Astrocyte (in vitro differentiated cells and primary cell): ENCODE results near the gene NPIPB8. TPM values are rescaled to one million over a fixed set of nuclear protein-coding genes. Genes with fewer than 3 reads are reported as not detected.
"Not testable (repeated sequence)": the region's sequence is repeated elsewhere in the genome, so short reads cannot be mapped to it uniquely, and the experiment has no call there.

Experiments used
- DNase-seq: peaks from one replicate; pipeline ENCODE4 v3.0.0-alpha.2; 2010; ENCODE audit warnings: low read depth
- FAIRE-seq: peaks from 2 replicates; lab custom pipeline; 2011; peaks lifted over from hg19 to GRCh38; lab: Jason Lieb, UNC
- H2AFZ ChIP-seq: 2 replicates; pipeline ENCODE4 v1.6.0; 2012; ENCODE audit warnings: low read depth, low read length, inconsistent platforms
- H3K27ac ChIP-seq: 2 replicates; pipeline ENCODE4 v1.5.1; 2011; ENCODE audit warnings: low read depth, low read length, inconsistent platforms
- H3K27me3 ChIP-seq: 2 replicates; pipeline ENCODE4 v1.6.0; 2011; ENCODE audit warnings: low read length, inconsistent platforms; ENCODE audit not compliant: insufficient read depth
- H3K36me3 ChIP-seq: 2 replicates; pipeline ENCODE4 v1.5.1; 2011; ENCODE audit warnings: low read length, inconsistent platforms; ENCODE audit not compliant: insufficient read depth
- H3K4me1 ChIP-seq: 2 replicates; pipeline ENCODE4 v1.5.1; 2011; ENCODE audit warnings: low read length, inconsistent platforms; ENCODE audit not compliant: insufficient read depth
- H3K4me2 ChIP-seq: 2 replicates; pipeline ENCODE4 v1.6.0; 2012; ENCODE audit warnings: low read length, inconsistent platforms
- H3K4me3 ChIP-seq: 2 replicates; pipeline ENCODE4 v1.5.1; 2011; ENCODE audit warnings: low read depth, mild to moderate bottlenecking, low read length, inconsistent platforms; ENCODE audit not compliant: insufficient read depth
- H3K79me2 ChIP-seq: 2 replicates; pipeline ENCODE4 v1.6.0; 2012; ENCODE audit warnings: mild to moderate bottlenecking, low read length, inconsistent platforms; ENCODE audit not compliant: insufficient read depth
- H3K9ac ChIP-seq: 2 replicates; pipeline ENCODE4 v1.6.0; 2012; ENCODE audit warnings: mild to moderate bottlenecking, low read length, inconsistent platforms
- H3K9me3 ChIP-seq: 2 replicates; pipeline ENCODE4 v1.5.1; 2012; ENCODE audit warnings: low read depth, mild to moderate bottlenecking, low read length, inconsistent platforms; ENCODE audit not compliant: insufficient read depth
- H4K20me1 ChIP-seq: 2 replicates; pipeline ENCODE4 v1.6.0; 2012; ENCODE audit warnings: low read length, inconsistent platforms; ENCODE audit not compliant: insufficient read depth
- H3K27ac Mint-ChIP-seq: one replicate; pipeline ENCODE4 v1.8.0; 2021; ENCODE audit warnings: mild to moderate bottlenecking, mixed read lengths; ENCODE audit not compliant: unreplicated experiment
- H3K27me3 Mint-ChIP-seq: one replicate; pipeline ENCODE4 v1.8.0; 2021; ENCODE audit warnings: low read depth, mixed read lengths; ENCODE audit not compliant: unreplicated experiment
- H3K36me3 Mint-ChIP-seq: one replicate; pipeline ENCODE4 v1.8.0; 2021; ENCODE audit warnings: low read depth, mixed read lengths; ENCODE audit not compliant: unreplicated experiment
- H3K4me1 Mint-ChIP-seq: one replicate; pipeline ENCODE4 v1.8.0; 2021; ENCODE audit warnings: low read depth, mixed read lengths; ENCODE audit not compliant: unreplicated experiment
- H3K4me3 Mint-ChIP-seq: one replicate; pipeline ENCODE4 v1.8.0; 2021; ENCODE audit warnings: mild to moderate bottlenecking, moderate library complexity, mixed read lengths; ENCODE audit not compliant: unreplicated experiment
- H3K9me3 Mint-ChIP-seq: one replicate; pipeline ENCODE4 v1.8.0; 2021; ENCODE audit warnings: mild to moderate bottlenecking, mixed read lengths; ENCODE audit not compliant: unreplicated experiment
- EZH2 ChIP-seq: IDR thresholded peaks from 2 replicates; pipeline ENCODE4 v1.6.1; 2012; ENCODE audit warnings: mild to moderate bottlenecking, low read length, inconsistent platforms; ENCODE audit not compliant: insufficient read depth
- total RNA-seq: library from RNA; stranded (reverse); gene quantifications from 2 replicates; pipeline ENCODE4 v1.2.1, GENCODE V29; 2021
- TF ChIP-seq, protein P1 (sequence below): IDR thresholded peaks from 2 replicates; pipeline ENCODE4 v1.5.1; 2011; ENCODE audit warnings: low read depth, mild to moderate bottlenecking, inconsistent platforms, low read length, moderate library complexity; ENCODE audit not compliant: insufficient read depth

Gene NPIPB8
- total RNA-seq, 1 donor from 2014 or later = not detected

DNA sequence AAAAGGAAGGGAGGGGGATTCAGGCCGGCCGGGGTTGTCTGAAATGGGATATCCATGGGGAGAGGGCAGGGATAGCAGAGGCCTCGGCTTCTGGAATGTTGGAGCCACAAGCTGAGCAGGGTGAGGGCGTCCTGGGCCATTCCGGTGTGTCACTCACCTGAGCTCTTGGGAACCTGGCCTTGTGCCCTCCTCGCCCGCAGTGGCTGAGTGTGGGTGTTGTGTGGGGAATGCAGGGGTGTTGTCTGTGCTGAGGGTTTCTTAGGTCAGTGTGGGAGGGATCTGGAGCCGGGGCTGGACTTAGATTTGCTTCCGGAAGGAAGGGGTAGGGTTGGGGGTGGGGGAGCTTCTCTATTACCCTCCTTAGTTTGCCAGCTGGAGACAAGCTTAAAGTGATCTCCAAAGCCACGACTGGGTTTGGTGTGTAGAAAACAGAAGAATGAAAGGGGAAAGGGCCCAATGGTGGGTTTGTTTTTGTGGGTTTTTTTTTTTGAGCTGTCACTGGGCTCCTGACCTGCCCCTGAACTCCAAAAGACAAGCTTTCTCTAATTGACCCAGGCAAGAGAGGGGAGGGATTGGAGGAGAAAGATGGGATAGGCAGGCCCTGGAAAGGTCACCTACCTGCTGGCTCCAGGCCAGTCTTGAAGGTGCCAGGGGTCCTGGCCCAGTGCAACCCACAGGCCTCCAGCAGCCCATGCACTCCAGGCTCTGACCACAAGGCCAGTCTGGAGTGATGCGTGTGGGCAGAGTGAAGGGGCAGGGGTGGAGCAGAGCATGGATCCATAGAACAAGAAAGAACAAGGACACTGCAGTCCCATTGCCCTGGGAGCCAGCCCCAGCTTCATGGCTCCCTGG is 40.8 kb upstream of the NPIPB8 start, which contains the start of gene SULT1A2:
Gene SULT1A2 (minus strand): TSS at position 211 of the 852 bp plus-strand sequence. CDS start 1,120 bp downstream, outside the sequence.
- Histone ChIP-seq H3K79me2 (no peaks in the 10 kb centered on the region), H3K4me1 (no peaks in the 10 kb centered on the region), H2AFZ (no peak within 1 kb of the TSS), H3K9ac (no peak within 1 kb of the TSS), H3K4me3 (no peak within 1 kb of the TSS), H3K36me3 (no peaks in the 10 kb centered on the region), H3K4me2 (no peak within 1 kb of the TSS), H3K27me3 (no peaks in the 10 kb centered on the region), H3K27ac (no peak within 1 kb of the TSS), H4K20me1 (no peaks in the 10 kb centered on the region), H3K9me3 (no peaks in the 10 kb centered on the region)
- Mint-ChIP-seq H3K9me3 (no peaks in the 10 kb centered on the region), H3K4me3 (no peak within 1 kb of the TSS), H3K27ac (peak within 1 kb of the TSS; percentile 12), H3K4me1 (peaks cover 9% of the 10 kb centered on the region), H3K36me3 (peaks cover 5% of the 10 kb centered on the region), H3K27me3 (peaks cover 2% of the 10 kb centered on the region)
- TF ChIP-seq EZH2 = no peak
- TF ChIP-seq, protein P1, sequence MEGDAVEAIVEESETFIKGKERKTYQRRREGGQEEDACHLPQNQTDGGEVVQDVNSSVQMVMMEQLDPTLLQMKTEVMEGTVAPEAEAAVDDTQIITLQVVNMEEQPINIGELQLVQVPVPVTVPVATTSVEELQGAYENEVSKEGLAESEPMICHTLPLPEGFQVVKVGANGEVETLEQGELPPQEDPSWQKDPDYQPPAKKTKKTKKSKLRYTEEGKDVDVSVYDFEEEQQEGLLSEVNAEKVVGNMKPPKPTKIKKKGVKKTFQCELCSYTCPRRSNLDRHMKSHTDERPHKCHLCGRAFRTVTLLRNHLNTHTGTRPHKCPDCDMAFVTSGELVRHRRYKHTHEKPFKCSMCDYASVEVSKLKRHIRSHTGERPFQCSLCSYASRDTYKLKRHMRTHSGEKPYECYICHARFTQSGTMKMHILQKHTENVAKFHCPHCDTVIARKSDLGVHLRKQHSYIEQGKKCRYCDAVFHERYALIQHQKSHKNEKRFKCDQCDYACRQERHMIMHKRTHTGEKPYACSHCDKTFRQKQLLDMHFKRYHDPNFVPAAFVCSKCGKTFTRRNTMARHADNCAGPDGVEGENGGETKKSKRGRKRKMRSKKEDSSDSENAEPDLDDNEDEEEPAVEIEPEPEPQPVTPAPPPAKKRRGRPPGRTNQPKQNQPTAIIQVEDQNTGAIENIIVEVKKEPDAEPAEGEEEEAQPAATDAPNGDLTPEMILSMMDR = no peak
- peak; percentile 15 for DNase-seq
- no peak for FAIRE-seq

DNA sequence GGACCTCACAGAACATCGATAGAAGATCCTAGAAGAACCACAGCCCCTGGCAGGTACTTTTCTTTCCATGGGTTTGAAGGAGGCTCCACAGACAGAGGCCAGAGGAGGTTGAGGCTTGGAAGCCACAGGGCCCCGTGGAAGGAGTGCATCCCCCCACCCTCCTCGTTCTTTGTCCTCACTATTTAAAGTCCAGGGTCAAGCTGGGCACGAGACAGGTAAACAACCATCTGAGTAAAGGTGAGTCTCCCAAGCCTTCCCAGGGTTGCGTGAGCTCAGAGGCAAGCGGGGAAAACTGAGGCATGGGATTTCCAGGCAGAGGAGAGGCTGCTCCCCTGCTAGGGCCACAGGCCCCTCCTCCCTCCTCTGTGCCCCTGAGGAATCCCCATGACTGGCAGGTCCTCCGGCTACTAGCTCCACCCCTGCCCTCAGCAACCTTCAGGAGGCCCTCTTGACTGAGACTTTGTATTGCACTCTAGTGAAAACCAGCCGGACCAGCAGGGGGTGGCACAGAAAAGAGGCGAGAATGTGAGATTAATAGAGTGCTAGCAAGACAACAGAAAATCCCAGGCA is 40.1 kb upstream of the NPIPB8 start:
- Mint-ChIP-seq H3K36me3 (peaks cover 1% of the 10 kb centered on the region), H3K4me1 (peaks cover 9% of the 10 kb centered on the region), H3K4me3 (no peak overlapping the region), H3K27me3 (peaks cover 4% of the 10 kb centered on the region), H3K9me3 (no peaks in the 10 kb centered on the region), H3K27ac (no peak overlapping the region)
- Histone ChIP-seq H3K79me2 (no peaks in the 10 kb centered on the region), H2AFZ (no peak overlapping the region), H3K4me1 (no peaks in the 10 kb centered on the region), H3K4me2 (no peak overlapping the region), H3K36me3 (no peaks in the 10 kb centered on the region), H4K20me1 (no peaks in the 10 kb centered on the region), H3K27me3 (no peaks in the 10 kb centered on the region), H3K4me3 (no peak overlapping the region), H3K27ac (no peak overlapping the region), H3K9me3 (no peaks in the 10 kb centered on the region), H3K9ac (no peak overlapping the region)
- TF ChIP-seq, protein P1 = no peak
- no peak for TF ChIP-seq EZH2
- FAIRE-seq (no peak), DNase-seq (no peak)

DNA sequence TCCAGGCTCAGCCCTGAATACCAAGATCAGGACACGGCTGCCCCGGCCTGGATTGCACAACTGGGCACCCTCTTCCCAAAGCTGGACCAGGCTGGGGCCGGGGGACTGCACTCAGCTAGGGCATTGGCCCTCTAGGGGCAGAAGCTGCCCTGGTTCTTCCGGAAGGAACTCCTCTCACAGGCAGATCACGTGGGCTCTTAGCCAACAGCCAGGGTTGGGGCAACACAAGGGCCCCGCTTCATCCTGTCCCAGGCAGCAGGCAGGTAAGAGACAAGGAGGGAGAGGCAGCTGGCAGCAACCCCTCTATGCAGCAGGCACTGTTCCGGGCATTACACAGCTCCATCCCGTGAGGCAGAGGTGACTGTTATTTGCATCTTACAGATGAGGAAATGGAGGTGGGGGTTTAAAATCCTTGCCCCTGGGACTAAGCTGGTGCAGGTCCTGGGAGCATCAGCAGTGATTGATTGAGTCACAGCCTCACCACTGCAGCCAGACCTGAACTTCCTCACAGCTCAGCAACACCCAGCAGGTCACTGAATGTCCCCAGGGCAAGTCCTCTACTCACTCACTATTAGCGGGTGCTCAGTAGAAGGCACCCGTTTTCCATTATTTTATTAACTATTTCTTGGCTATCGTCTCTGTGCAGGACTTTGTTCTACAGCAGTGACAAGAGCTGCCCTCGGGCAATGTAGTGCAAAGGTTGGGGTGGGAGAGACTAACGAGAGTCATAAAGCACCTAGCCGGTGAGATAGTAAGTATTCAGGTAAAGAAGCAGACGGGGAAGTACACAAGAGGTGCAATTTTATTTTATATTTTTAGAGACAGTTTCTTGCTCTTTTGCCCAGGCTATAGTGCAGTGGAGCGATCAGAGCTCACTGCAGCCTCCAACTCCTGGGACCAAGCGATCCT is 38.2 kb upstream of the NPIPB8 start:
- not testable (repeated sequence) for H3K9me3 ChIP-seq, H3K4me3 ChIP-seq, H3K27ac ChIP-seq, H3K36me3 ChIP-seq, H3K4me3 Mint-ChIP-seq, H3K27me3 ChIP-seq, H4K20me1 ChIP-seq, H3K4me1 ChIP-seq, H3K9ac ChIP-seq, H2AFZ ChIP-seq, H3K4me1 Mint-ChIP-seq, H3K9me3 Mint-ChIP-seq, H3K36me3 Mint-ChIP-seq, H3K27ac Mint-ChIP-seq, FAIRE-seq, DNase-seq, H3K4me2 ChIP-seq, H3K79me2 ChIP-seq
- peaks cover 16% of the 10 kb centered on the region for H3K27me3 Mint-ChIP-seq

DNA sequence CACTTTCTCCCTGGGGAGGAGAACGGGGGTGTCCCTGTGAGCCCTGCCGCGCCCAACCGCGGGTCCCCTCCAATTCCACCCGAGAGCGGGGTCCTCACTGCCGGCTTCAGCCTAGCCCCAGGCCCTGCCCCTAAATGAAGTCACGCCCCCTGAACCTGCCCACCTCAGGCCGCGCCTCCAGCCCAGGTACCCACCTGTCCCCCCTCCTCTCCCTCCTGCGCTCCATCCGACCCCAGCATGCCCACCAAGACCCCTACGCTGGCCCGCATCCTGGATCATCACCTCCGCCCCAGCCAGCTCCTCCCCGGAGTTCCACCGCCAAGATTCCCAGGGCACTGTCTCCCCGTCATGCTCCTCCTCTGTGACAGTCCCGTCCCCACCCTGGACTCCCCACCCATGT is 36.9 kb upstream of the NPIPB8 start:
- not testable (repeated sequence) for H3K27ac Mint-ChIP-seq, H3K9ac ChIP-seq, H3K4me3 Mint-ChIP-seq, H3K36me3 Mint-ChIP-seq, H4K20me1 ChIP-seq, H3K4me1 ChIP-seq, H3K9me3 ChIP-seq, H3K36me3 ChIP-seq, H3K4me3 ChIP-seq, DNase-seq, H3K4me2 ChIP-seq, FAIRE-seq, H2AFZ ChIP-seq, H3K79me2 ChIP-seq, H3K27me3 ChIP-seq, H3K27ac ChIP-seq, H3K9me3 Mint-ChIP-seq, H3K4me1 Mint-ChIP-seq
- peaks cover 17% of the 10 kb centered on the region for H3K27me3 Mint-ChIP-seq
